Endodermal cell (in vitro differentiated cells): ENCODE measurements around the gene GPHN. TPM values are rescaled to one million over a fixed set of nuclear protein-coding genes. Genes with fewer than 3 reads are reported as not detected.

Source experiments
- DNase-seq: peaks from one replicate; pipeline ENCODE4 v3.0.0-alpha.2; 2017
- H3K27ac ChIP-seq: 2 replicates; pipeline ENCODE4 v1.5.1; 2013; ENCODE audit warnings: mild to moderate bottlenecking, low read depth, low read length, moderate library complexity
- H3K27me3 ChIP-seq: 2 replicates; pipeline ENCODE4 v1.6.1; 2013; ENCODE audit warnings: mild to moderate bottlenecking, low read length, moderate library complexity; ENCODE audit not compliant: insufficient read depth, control insufficient read depth, poor library complexity, severe bottlenecking
- H3K36me3 ChIP-seq: 2 replicates; pipeline ENCODE4 v1.7.0; 2013; ENCODE audit warnings: mild to moderate bottlenecking, low read length, moderate library complexity; ENCODE audit not compliant: control insufficient read depth, insufficient read depth
- H3K4me1 ChIP-seq: one replicate; pipeline ENCODE4 v1.7.0; 2013; ENCODE audit warnings: low read length; ENCODE audit not compliant: control insufficient read depth, insufficient read depth
- H3K4me3 ChIP-seq: 2 replicates; pipeline ENCODE4 v1.5.1; 2013; ENCODE audit warnings: mild to moderate bottlenecking, low read length, moderate library complexity
- H3K9ac ChIP-seq: 2 replicates; pipeline ENCODE4 v1.6.1; 2013; ENCODE audit warnings: mild to moderate bottlenecking, low read length, moderate library complexity; ENCODE audit not compliant: poor library complexity, severe bottlenecking; ENCODE audit errors: extremely low read depth
- H3K9me3 ChIP-seq: 2 replicates; pipeline ENCODE4 v1.6.1; 2013; ENCODE audit warnings: mild to moderate bottlenecking, low read length, moderate library complexity; ENCODE audit not compliant: control insufficient read depth
- H3K27ac Mint-ChIP-seq: 2 replicates; pipeline ENCODE4 v1.8.0; 2020; ENCODE audit warnings: mixed read lengths
- H3K27me3 Mint-ChIP-seq: 2 replicates; pipeline ENCODE4 v1.8.0; 2021; ENCODE audit warnings: mild to moderate bottlenecking, mixed read lengths; ENCODE audit not compliant: insufficient read depth
- H3K36me3 Mint-ChIP-seq: 2 replicates; pipeline ENCODE4 v1.8.0; 2020; ENCODE audit warnings: low read depth, mixed read lengths
- H3K4me1 Mint-ChIP-seq: 2 replicates; pipeline ENCODE4 v1.8.0; 2020; ENCODE audit warnings: mixed read lengths
- H3K4me3 Mint-ChIP-seq: 2 replicates; pipeline ENCODE4 v1.8.0; 2020; ENCODE audit warnings: mild to moderate bottlenecking, moderate library complexity, mixed read lengths
- H3K9me3 Mint-ChIP-seq: 2 replicates; pipeline ENCODE4 v1.8.0; 2020; ENCODE audit warnings: mild to moderate bottlenecking, mixed read lengths
- WGBS, 2 experiments: methylation state at CpG; one replicate each; pipeline versions ENCODE4 v1.1.5 to v1.1.7; 2013; ENCODE audit warnings: missing lambda C conversion rate in 2 of 2, mixed read lengths in 1 of 2; ENCODE audit not compliant: insufficient coverage in 1 of 2, insufficient read length in 1 of 2; 5-methylcytosine and 5-hydroxymethylcytosine counted together
- total RNA-seq, 2 donors: library from RNA; stranded (reverse); fragmentation: NEBNext Ultra II Directional in 1 of 2; extraction: Animal tissue kit (Norgen Biotek cat#: 25700) in 1 of 2; gene quantifications; 2 replicates in 1 of 2; 3 replicates in 1 of 2; pipeline ENCODE4 v1.2.1, GENCODE V29; 2021
- TF ChIP-seq, protein P1 (sequence below): fragments of 200-600 bp; sonication (generic); conservative IDR thresholded peaks from 2 replicates; pipeline ENCODE4 v1.5.0; 2021; ENCODE audit warnings: antibody characterized with exemption, mild to moderate bottlenecking

The GPHN gene
- total RNA-seq, 2 donors from 2014 or later = 12.4 to 15.0 TPM

DNA sequence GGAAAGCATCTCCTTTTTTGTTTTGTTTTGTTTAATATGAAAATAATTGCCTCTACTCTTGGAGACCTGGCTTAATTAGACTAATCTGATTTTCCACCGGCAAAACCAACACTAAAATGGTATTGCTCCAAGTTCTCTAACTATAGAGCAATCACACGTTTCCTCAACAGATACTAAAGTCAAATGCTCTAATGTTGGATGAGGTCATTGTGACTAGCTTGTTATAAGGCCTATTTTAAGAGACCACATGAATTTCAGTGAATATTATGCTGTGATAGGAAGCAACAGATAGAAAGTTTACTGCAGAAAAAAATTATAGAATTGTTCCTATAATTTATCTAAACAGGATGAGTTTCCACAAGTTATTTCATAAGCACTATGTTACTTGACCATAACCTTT, 25.1 kb upstream of the GPHN start:
- H3K4me3 ChIP-seq = no peak overlapping the region
- H3K27me3 ChIP-seq = peaks cover 6% of the 10 kb centered on the region
- no peaks in the 10 kb centered on the region for H3K9me3 ChIP-seq
- H3K9me3 Mint-ChIP-seq = no peaks in the 10 kb centered on the region
- H3K27ac ChIP-seq = no peak overlapping the region
- H3K4me1 ChIP-seq = no peaks in the 10 kb centered on the region
- WGBS, 2 experiments = 100% methylated on average over 2 of the region's 2 CpGs; no CpG with 5 or more reads in 1 of the 2 experiments
- TF ChIP-seq, protein P1, sequence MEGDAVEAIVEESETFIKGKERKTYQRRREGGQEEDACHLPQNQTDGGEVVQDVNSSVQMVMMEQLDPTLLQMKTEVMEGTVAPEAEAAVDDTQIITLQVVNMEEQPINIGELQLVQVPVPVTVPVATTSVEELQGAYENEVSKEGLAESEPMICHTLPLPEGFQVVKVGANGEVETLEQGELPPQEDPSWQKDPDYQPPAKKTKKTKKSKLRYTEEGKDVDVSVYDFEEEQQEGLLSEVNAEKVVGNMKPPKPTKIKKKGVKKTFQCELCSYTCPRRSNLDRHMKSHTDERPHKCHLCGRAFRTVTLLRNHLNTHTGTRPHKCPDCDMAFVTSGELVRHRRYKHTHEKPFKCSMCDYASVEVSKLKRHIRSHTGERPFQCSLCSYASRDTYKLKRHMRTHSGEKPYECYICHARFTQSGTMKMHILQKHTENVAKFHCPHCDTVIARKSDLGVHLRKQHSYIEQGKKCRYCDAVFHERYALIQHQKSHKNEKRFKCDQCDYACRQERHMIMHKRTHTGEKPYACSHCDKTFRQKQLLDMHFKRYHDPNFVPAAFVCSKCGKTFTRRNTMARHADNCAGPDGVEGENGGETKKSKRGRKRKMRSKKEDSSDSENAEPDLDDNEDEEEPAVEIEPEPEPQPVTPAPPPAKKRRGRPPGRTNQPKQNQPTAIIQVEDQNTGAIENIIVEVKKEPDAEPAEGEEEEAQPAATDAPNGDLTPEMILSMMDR = no peak
- H3K27me3 Mint-ChIP-seq = peaks cover 4% of the 10 kb centered on the region
- H3K27ac Mint-ChIP-seq = no peak overlapping the region
- no peak overlapping the region for H3K9ac ChIP-seq
- no peak overlapping the region for H3K4me3 Mint-ChIP-seq
- peaks cover 9% of the 10 kb centered on the region for H3K4me1 Mint-ChIP-seq
- H3K36me3 Mint-ChIP-seq = no peaks in the 10 kb centered on the region
- no peaks in the 10 kb centered on the region for H3K36me3 ChIP-seq
- DNase-seq = no peak

DNA sequence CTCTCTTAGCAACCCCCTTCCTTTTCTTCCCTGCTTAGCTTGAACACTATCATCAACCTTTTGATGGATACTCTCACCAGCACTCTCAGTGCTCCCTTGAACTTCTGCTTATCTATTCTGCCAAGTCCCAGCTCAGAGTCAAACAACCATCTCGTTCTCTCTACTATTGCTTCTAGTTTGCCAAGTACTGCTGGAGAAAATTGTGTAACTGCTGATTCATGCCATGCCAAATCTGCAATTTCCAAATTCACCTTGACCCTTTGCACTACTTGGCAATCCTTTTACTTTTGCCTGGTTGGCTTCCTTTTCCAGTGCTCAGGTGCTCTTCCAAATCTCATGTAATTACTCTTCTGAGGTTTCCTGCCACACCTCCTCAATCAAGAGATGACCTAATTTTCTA, 24.6 kb upstream of the GPHN start:
- no peaks in the 10 kb centered on the region for H3K9me3 Mint-ChIP-seq
- H3K27ac Mint-ChIP-seq = no peak overlapping the region
- no peaks in the 10 kb centered on the region for H3K36me3 Mint-ChIP-seq
- TF ChIP-seq, protein P1 = no peak
- no peak overlapping the region for H3K4me3 Mint-ChIP-seq
- peaks cover 9% of the 10 kb centered on the region for H3K4me1 Mint-ChIP-seq
- Histone ChIP-seq H3K4me1 (no peaks in the 10 kb centered on the region), H3K9ac (no peak overlapping the region), H3K9me3 (no peaks in the 10 kb centered on the region), H3K4me3 (no peak overlapping the region), H3K27me3 (peaks cover 6% of the 10 kb centered on the region), H3K27ac (no peak overlapping the region), H3K36me3 (no peaks in the 10 kb centered on the region)
- H3K27me3 Mint-ChIP-seq = peaks cover 8% of the 10 kb centered on the region
- no peak for DNase-seq
- WGBS, 2 experiments = 95 to 100% methylated on average over 1 of the region's 1 CpG

DNA sequence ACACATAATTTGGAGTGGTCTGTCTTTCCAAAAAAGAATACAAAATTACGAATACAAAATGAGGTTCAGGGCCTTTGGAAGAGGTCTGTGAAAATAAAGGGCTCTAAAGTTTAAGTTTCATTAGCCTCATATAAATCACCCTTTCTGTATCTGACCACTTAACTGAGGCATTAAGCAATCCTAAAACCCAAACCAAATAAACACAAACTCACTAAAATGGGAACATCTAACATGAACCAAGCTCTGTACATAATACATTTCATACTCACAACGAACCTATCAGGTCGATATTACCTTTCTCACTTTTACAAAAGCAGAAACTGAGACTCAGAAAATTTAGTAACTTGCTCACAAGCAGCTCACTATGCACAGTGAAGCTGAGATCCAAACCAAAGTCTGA, 22.9 kb upstream of the GPHN start:
- H3K27me3 Mint-ChIP-seq = peaks cover 17% of the 10 kb centered on the region
- Histone ChIP-seq H3K9me3 (no peaks in the 10 kb centered on the region), H3K36me3 (no peaks in the 10 kb centered on the region), H3K4me1 (no peaks in the 10 kb centered on the region), H3K27me3 (peaks cover 10% of the 10 kb centered on the region), H3K9ac (no peak overlapping the region), H3K27ac (no peak overlapping the region), H3K4me3 (no peak overlapping the region)
- no peaks in the 10 kb centered on the region for H3K9me3 Mint-ChIP-seq
- H3K4me3 Mint-ChIP-seq = no peak overlapping the region
- 79 to 89% methylated on average over 2 to 3 of the region's 3 CpGs for WGBS, 2 experiments
- no peak for DNase-seq
- no peak overlapping the region for H3K27ac Mint-ChIP-seq
- H3K4me1 Mint-ChIP-seq = peaks cover 9% of the 10 kb centered on the region
- TF ChIP-seq, protein P1 = no peak
- H3K36me3 Mint-ChIP-seq = no peaks in the 10 kb centered on the region
